WTC11 (cell line): ENCODE data around the gene TMEM266. TPM values are rescaled to one million over a fixed set of nuclear protein-coding genes. Genes with fewer than 3 reads are reported as not detected.

Experiments
- ATAC-seq: fragments of 200-7000 bp; cut with Tn5 transposase; 2 replicates; pipeline ENCODE4 v1.10.0; 2021; ENCODE audit warnings: mild to moderate bottlenecking, moderate library complexity
- CTCF ChIA-PET: fragments of 300-600 bp; sonication (Branson Sonifier 250); formaldehyde crosslinking; loops from one replicate; lab custom pipeline; 2021; ENCODE audit warnings: antibody characterized with exemption; lab: Charles Lee
- POLR2A ChIA-PET: fragments of 350-600 bp; sonication (Branson Sonifier 250); formaldehyde crosslinking; loops from one replicate; lab custom pipeline; 2021; ENCODE audit warnings: antibody characterized with exemption; lab: Charles Lee
- DNase-seq: peaks from one replicate; pipeline ENCODE4 v3.0.0; 2021; ENCODE audit warnings: low spot score
- H3K27ac Mint-ChIP-seq: 2 replicates; pipeline ENCODE4 v1.8.0; 2021; ENCODE audit warnings: mixed read lengths
- H3K27me3 Mint-ChIP-seq: 2 replicates; pipeline ENCODE4 v1.8.0; 2021; ENCODE audit warnings: low read depth, mild to moderate bottlenecking, moderate library complexity, mixed read lengths
- H3K36me3 Mint-ChIP-seq: 2 replicates; pipeline ENCODE4 v1.8.0; 2021; ENCODE audit warnings: mixed read lengths
- H3K4me1 Mint-ChIP-seq: 2 replicates; pipeline ENCODE4 v1.8.0; 2022; ENCODE audit warnings: mixed read lengths
- H3K4me3 Mint-ChIP-seq: 2 replicates; pipeline ENCODE4 v1.8.0; 2021; ENCODE audit warnings: mild to moderate bottlenecking, moderate library complexity, mixed read lengths
- H3K9me3 Mint-ChIP-seq: 2 replicates; pipeline ENCODE4 v1.8.0; 2021; ENCODE audit warnings: mixed read lengths
- EMX1 ChIP-seq: fragments of 250-450 bp; sonication (Bioruptor Pico); IDR thresholded peaks from 2 replicates; pipeline ENCODE4 v1.8.0; 2021; ENCODE audit warnings: mild to moderate bottlenecking
- MXD4 ChIP-seq: fragments of 250-450 bp; sonication (Bioruptor Pico); IDR thresholded peaks from 2 replicates; pipeline ENCODE4 v1.8.0; 2021; ENCODE audit warnings: mild to moderate bottlenecking, moderate library complexity, borderline replicate concordance
- MYBL2 ChIP-seq: sonication (generic); formaldehyde crosslinking; IDR thresholded peaks from 2 replicates; pipeline ENCODE4 v1.8.1; 2023; ENCODE audit warnings: mild to moderate bottlenecking, moderate library complexity, missing genetic modification reagents
- NR1H2 ChIP-seq: sonication (generic); formaldehyde crosslinking; IDR thresholded peaks from 2 replicates; pipeline ENCODE4 v1.9.0; 2021; ENCODE audit warnings: mild to moderate bottlenecking, moderate library complexity, missing genetic modification reagents
- RELA ChIP-seq: sonication (generic); formaldehyde crosslinking; IDR thresholded peaks from 2 replicates; pipeline ENCODE4 v1.8.1; 2022; ENCODE audit warnings: missing genetic modification reagents, mild to moderate bottlenecking, borderline replicate concordance
- RORB ChIP-seq: fragments of 250-450 bp; sonication (Bioruptor Pico); IDR thresholded peaks from 2 replicates; pipeline ENCODE4 v1.9.0; 2021; ENCODE audit warnings: mild to moderate bottlenecking
- SMAD4 ChIP-seq: sonication (generic); formaldehyde crosslinking; IDR thresholded peaks from 2 replicates; pipeline ENCODE4 v1.8.0; 2022; ENCODE audit warnings: mild to moderate bottlenecking, missing genetic modification reagents
- SP1 ChIP-seq: sonication (generic); formaldehyde crosslinking; conservative IDR thresholded peaks from 2 replicates; pipeline ENCODE4 v1.8.1; 2022; ENCODE audit warnings: missing genetic modification reagents
- TCF7 ChIP-seq: sonication (generic); formaldehyde crosslinking; IDR thresholded peaks from 2 replicates; pipeline ENCODE4 v1.8.0; 2022; ENCODE audit warnings: mild to moderate bottlenecking, low read depth, missing genetic modification reagents, moderate library complexity
- TEAD4 ChIP-seq: sonication (generic); formaldehyde crosslinking; IDR thresholded peaks from 2 replicates; pipeline ENCODE4 v1.8.0; 2022; ENCODE audit warnings: mild to moderate bottlenecking, missing genetic modification reagents
- TP53 ChIP-seq: sonication (generic); formaldehyde crosslinking; IDR thresholded peaks from 2 replicates; pipeline ENCODE4 v1.8.1; 2023; ENCODE audit warnings: mild to moderate bottlenecking, missing genetic modification reagents
- ZNF121 ChIP-seq: sonication (generic); formaldehyde crosslinking; IDR thresholded peaks from 2 replicates; pipeline ENCODE4 v1.8.0; 2023; ENCODE audit warnings: missing genetic modification reagents
- ZNF219 ChIP-seq: sonication (generic); formaldehyde crosslinking; IDR thresholded peaks from 2 replicates; pipeline ENCODE4 v1.8.0; 2023; ENCODE audit warnings: missing genetic modification reagents, mild to moderate bottlenecking, borderline replicate concordance
- ZNF232 ChIP-seq: sonication (generic); formaldehyde crosslinking; IDR thresholded peaks from 2 replicates; pipeline ENCODE4 v1.8.0; 2022; ENCODE audit warnings: mild to moderate bottlenecking, missing genetic modification reagents
- total RNA-seq: library from RNA; stranded (reverse); gene quantifications from 3 replicates; pipeline ENCODE4 v1.2.3, GENCODE V29; 2021
- TF ChIP-seq, protein P1 (sequence below): sonication (generic); formaldehyde crosslinking; IDR thresholded peaks from 2 replicates; pipeline ENCODE4 v1.8.0; 2023; ENCODE audit warnings: mild to moderate bottlenecking, missing genetic modification reagents
- TF ChIP-seq, protein P2 (sequence below): sonication (generic); formaldehyde crosslinking; IDR thresholded peaks from 2 replicates; pipeline ENCODE4 v1.8.0; 2022; ENCODE audit warnings: mild to moderate bottlenecking, missing genetic modification reagents
- TF ChIP-seq, protein P3 (sequence below): sonication (generic); formaldehyde crosslinking; IDR thresholded peaks from 2 replicates; pipeline ENCODE4 v1.8.1; 2022; ENCODE audit warnings: mild to moderate bottlenecking, missing genetic modification reagents, moderate library complexity, borderline replicate concordance
- TF ChIP-seq, protein P4 (sequence below): sonication (generic); formaldehyde crosslinking; IDR thresholded peaks from 2 replicates; pipeline ENCODE4 v1.8.0; 2022; ENCODE audit warnings: mild to moderate bottlenecking, missing genetic modification reagents
- TF ChIP-seq, protein P5 (sequence below): sonication (generic); formaldehyde crosslinking; IDR thresholded peaks from 2 replicates; pipeline ENCODE4 v1.8.1; 2022; ENCODE audit warnings: low read depth, missing genetic modification reagents, borderline replicate concordance
- TF ChIP-seq, protein P6 (sequence below): fragments of 250-450 bp; sonication (Bioruptor Pico); IDR thresholded peaks from 2 replicates; pipeline ENCODE4 v1.9.0; 2021; ENCODE audit warnings: moderate library complexity, mild to moderate bottlenecking, inconsistent platforms, borderline replicate concordance
- TF ChIP-seq, protein P7 (sequence below): fragments of 200-600 bp; IDR thresholded peaks from 2 replicates; pipeline ENCODE4 v1.8.0; 2022; ENCODE audit warnings: antibody characterized with exemption

The TMEM266 gene
- total RNA-seq, 1 experiment from 2014 or later: 8.6 TPM

DNA sequence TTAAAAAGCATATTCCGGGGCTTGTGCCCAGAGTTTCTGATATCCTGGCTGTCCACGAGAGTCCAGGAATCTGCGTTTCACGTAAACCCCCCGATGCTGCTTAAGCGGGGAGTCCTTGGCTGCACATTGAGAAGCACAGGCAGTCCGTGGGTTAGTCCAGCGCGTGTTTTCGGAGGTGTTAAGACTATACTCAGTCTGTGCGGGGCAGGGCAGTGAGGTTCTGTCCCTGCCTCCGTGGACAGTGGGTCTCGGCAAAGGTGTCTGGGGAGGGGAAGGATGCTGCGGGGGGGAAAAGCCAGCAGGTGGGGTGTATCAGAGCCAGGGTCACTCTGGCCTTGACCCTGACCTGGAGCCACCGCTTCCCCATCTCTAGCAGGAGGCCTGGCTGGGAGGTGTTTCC is 106.2 kb downstream of the TMEM266 start:
- POLR2A ChIA-PET: interaction anchor here (1.0 kb wide), 1 partner anchor 8 kb away, joined by 3 read pairs; no protein-coding TSS in a partner anchor
- TF ChIP-seq NR1H2 (CRISPR knock-in tag): no peak
- TF ChIP-seq, protein P1, sequence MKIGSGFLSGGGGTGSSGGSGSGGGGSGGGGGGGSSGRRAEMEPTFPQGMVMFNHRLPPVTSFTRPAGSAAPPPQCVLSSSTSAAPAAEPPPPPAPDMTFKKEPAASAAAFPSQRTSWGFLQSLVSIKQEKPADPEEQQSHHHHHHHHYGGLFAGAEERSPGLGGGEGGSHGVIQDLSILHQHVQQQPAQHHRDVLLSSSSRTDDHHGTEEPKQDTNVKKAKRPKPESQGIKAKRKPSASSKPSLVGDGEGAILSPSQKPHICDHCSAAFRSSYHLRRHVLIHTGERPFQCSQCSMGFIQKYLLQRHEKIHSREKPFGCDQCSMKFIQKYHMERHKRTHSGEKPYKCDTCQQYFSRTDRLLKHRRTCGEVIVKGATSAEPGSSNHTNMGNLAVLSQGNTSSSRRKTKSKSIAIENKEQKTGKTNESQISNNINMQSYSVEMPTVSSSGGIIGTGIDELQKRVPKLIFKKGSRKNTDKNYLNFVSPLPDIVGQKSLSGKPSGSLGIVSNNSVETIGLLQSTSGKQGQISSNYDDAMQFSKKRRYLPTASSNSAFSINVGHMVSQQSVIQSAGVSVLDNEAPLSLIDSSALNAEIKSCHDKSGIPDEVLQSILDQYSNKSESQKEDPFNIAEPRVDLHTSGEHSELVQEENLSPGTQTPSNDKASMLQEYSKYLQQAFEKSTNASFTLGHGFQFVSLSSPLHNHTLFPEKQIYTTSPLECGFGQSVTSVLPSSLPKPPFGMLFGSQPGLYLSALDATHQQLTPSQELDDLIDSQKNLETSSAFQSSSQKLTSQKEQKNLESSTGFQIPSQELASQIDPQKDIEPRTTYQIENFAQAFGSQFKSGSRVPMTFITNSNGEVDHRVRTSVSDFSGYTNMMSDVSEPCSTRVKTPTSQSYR (CRISPR knock-in tag): no peak
- TF ChIP-seq MYBL2 (CRISPR knock-in tag): no peak
- no peak for TF ChIP-seq ZNF121 (CRISPR knock-in tag)
- TF ChIP-seq SMAD4 (CRISPR knock-in tag): no peak
- TF ChIP-seq, protein P2, sequence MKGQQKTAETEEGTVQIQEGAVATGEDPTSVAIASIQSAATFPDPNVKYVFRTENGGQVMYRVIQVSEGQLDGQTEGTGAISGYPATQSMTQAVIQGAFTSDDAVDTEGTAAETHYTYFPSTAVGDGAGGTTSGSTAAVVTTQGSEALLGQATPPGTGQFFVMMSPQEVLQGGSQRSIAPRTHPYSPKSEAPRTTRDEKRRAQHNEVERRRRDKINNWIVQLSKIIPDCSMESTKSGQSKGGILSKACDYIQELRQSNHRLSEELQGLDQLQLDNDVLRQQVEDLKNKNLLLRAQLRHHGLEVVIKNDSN (CRISPR knock-in tag): no peak
- no peak for TF ChIP-seq TP53 (CRISPR knock-in tag)
- no peak for TF ChIP-seq EMX1 (CRISPR knock-in tag)
- TF ChIP-seq, protein P3, sequence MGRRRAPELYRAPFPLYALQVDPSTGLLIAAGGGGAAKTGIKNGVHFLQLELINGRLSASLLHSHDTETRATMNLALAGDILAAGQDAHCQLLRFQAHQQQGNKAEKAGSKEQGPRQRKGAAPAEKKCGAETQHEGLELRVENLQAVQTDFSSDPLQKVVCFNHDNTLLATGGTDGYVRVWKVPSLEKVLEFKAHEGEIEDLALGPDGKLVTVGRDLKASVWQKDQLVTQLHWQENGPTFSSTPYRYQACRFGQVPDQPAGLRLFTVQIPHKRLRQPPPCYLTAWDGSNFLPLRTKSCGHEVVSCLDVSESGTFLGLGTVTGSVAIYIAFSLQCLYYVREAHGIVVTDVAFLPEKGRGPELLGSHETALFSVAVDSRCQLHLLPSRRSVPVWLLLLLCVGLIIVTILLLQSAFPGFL (CRISPR knock-in tag): no peak
- TF ChIP-seq, all 79 proteins: peak for 0
- Mint-ChIP-seq H3K27me3 (no peaks in the 10 kb centered on the region), H3K9me3 (no peaks in the 10 kb centered on the region), H3K4me1 (peaks cover 17% of the 10 kb centered on the region; the same call in 1 of the 2 replicates), H3K4me3 (no peak overlapping the region), H3K36me3 (no peaks in the 10 kb centered on the region), H3K27ac (no peak overlapping the region)
- ATAC-seq (no peak), DNase-seq (no peak)
- CTCF ChIA-PET: interaction anchor here (1.0 kb wide), 1 partner anchor 15 kb away, joined by 5 read pairs; no protein-coding TSS in a partner anchor

DNA sequence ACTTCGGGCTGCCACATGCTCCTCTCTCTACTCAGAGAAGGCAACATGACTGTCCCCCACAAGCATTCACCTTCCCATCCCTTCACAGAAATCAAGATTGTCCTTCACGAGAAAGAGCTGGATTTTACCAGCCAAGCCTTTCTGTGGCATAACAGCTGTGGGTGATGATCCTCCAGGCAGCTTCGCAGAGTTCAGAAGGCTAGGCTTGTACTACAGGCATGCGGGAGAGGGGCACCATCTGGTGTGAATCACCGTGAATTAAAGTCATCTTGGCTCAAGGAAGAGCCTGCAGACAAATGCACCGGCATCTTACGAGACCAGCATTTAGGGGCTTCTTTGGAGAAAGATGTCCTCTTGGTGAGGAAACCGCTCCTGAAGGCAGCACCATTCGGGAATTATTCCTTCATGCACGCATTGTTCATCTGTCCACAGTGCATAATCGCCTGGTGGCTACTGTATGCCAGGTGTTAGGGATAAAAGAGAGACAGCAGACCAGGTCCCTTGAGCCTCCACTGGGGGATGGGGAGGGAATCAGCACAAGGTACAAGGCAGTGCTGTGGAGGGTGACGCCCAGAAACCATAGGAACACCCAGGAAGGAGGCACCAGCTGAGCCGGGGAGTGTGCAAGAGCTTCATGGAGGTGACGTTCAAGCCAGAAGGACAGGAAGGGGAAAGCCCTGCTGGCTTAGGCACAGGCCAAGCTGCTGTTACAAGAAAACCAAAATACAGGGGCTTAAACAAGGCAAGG is 108.6 kb downstream of the TMEM266 start:
- ChIA-PET POLR2A (interaction anchor here (0.5 kb wide), 1 partner anchor 43 kb away, joined by 4 read pairs; no protein-coding TSS in a partner anchor), CTCF (interaction anchor here (0.5 to 1.5 kb wide), 4 partner anchors 17 to 359 kb away, joined by 3 to 6 read pairs (median 4); no protein-coding TSS in a partner anchor)
- peaks cover 10% of the 10 kb centered on the region; the same call in 1 of the 2 replicates for H3K4me1 Mint-ChIP-seq
- DNase-seq (no peak), ATAC-seq (peak; percentile 17)
- H3K27me3 Mint-ChIP-seq: no peaks in the 10 kb centered on the region
- H3K27ac Mint-ChIP-seq: no peak overlapping the region
- H3K4me3 Mint-ChIP-seq: no peak overlapping the region
- no peaks in the 10 kb centered on the region for H3K36me3 Mint-ChIP-seq
- no peaks in the 10 kb centered on the region for H3K9me3 Mint-ChIP-seq
- TF ChIP-seq SP1 (CRISPR knock-in tag) (no peak), ZNF219 (CRISPR knock-in tag) (no peak), TCF7 (CRISPR knock-in tag) (no peak), MXD4 (no peak), ZNF232 (CRISPR knock-in tag) (no peak), RELA (CRISPR knock-in tag) (no peak), RORB (CRISPR knock-in tag) (no peak), TEAD4 (CRISPR knock-in tag) (no peak), TP53 (CRISPR knock-in tag) (no peak)
- TF ChIP-seq, protein P1 (CRISPR knock-in tag): no peak
- TF ChIP-seq, protein P4, sequence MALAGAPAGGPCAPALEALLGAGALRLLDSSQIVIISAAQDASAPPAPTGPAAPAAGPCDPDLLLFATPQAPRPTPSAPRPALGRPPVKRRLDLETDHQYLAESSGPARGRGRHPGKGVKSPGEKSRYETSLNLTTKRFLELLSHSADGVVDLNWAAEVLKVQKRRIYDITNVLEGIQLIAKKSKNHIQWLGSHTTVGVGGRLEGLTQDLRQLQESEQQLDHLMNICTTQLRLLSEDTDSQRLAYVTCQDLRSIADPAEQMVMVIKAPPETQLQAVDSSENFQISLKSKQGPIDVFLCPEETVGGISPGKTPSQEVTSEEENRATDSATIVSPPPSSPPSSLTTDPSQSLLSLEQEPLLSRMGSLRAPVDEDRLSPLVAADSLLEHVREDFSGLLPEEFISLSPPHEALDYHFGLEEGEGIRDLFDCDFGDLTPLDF (CRISPR knock-in tag): no peak
- TF ChIP-seq, protein P5, sequence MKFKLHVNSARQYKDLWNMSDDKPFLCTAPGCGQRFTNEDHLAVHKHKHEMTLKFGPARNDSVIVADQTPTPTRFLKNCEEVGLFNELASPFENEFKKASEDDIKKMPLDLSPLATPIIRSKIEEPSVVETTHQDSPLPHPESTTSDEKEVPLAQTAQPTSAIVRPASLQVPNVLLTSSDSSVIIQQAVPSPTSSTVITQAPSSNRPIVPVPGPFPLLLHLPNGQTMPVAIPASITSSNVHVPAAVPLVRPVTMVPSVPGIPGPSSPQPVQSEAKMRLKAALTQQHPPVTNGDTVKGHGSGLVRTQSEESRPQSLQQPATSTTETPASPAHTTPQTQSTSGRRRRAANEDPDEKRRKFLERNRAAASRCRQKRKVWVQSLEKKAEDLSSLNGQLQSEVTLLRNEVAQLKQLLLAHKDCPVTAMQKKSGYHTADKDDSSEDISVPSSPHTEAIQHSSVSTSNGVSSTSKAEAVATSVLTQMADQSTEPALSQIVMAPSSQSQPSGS (CRISPR knock-in tag): no peak
- TF ChIP-seq, protein P6, sequence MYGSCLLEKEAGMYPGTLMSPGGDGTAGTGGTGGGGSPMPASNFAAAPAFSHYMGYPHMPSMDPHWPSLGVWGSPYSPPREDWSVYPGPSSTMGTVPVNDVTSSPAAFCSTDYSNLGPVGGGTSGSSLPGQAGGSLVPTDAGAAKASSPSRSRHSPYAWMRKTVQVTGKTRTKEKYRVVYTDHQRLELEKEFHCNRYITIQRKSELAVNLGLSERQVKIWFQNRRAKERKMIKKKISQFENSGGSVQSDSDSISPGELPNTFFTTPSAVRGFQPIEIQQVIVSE (CRISPR knock-in tag): no peak
- TF ChIP-seq, protein P7, sequence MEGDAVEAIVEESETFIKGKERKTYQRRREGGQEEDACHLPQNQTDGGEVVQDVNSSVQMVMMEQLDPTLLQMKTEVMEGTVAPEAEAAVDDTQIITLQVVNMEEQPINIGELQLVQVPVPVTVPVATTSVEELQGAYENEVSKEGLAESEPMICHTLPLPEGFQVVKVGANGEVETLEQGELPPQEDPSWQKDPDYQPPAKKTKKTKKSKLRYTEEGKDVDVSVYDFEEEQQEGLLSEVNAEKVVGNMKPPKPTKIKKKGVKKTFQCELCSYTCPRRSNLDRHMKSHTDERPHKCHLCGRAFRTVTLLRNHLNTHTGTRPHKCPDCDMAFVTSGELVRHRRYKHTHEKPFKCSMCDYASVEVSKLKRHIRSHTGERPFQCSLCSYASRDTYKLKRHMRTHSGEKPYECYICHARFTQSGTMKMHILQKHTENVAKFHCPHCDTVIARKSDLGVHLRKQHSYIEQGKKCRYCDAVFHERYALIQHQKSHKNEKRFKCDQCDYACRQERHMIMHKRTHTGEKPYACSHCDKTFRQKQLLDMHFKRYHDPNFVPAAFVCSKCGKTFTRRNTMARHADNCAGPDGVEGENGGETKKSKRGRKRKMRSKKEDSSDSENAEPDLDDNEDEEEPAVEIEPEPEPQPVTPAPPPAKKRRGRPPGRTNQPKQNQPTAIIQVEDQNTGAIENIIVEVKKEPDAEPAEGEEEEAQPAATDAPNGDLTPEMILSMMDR: no peak
